Measurements from ENCODE around the gene PRM2.
"Not testable (repeated sequence)": the region's sequence is repeated elsewhere in the genome, so short reads cannot be mapped to it uniquely, and the experiment has no call there.

PRM2 gene

GRCh38 chr16:11307639-11308492 lies 31.6 kb upstream of the PRM2 start:
- no peak for DNase-seq (ENCODE audit: low read depth in 2 of 2)

- DNase-seq (ENCODE audit: low read depth in 2 of 2), result no peak
Observed at GRCh38 chr16:11306997-11307638, 30.8 kb upstream of the PRM2 start.

GRCh38 chr16:11306381-11306780 lies 30.1 kb upstream of the PRM2 start:
- DNase-seq (ENCODE audit: low read depth in 2 of 2), result no peak

GRCh38 chr16:11303405-11304138 lies 27.3 kb upstream of the PRM2 start:
- DNase-seq (ENCODE audit: low read depth in 2 of 2), result no peak

GRCh38 chr16:11302977-11303376 lies 26.7 kb upstream of the PRM2 start:
- DNase-seq (ENCODE audit: low read depth in 2 of 2), result no peak

GRCh38 chr16:11301645-11302501 lies 25.6 kb upstream of the PRM2 start:
- DNase-seq (ENCODE audit: low read depth in 2 of 2), result no peak

GRCh38 chr16:11300560-11300892 lies 24.2 kb upstream of the PRM2 start:
- DNase-seq (ENCODE audit: low read depth in 2 of 2), result no peak

- DNase-seq (ENCODE audit: low read depth in 2 of 2), result no peak
Observed at GRCh38 chr16:11299865-11300559, 23.7 kb upstream of the PRM2 start.

GRCh38 chr16:11298950-11299547 lies 22.8 kb upstream of the PRM2 start:
- not testable (repeated sequence) for DNase-seq (ENCODE audit: low read depth in 2 of 2)

GRCh38 chr16:11298143-11298900 lies 22.0 kb upstream of the PRM2 start:
- no peak for DNase-seq (ENCODE audit: low read depth in 2 of 2)

GRCh38 chr16:11297492-11298142 lies 21.3 kb upstream of the PRM2 start:
- peak; percentile 32 to 47 for DNase-seq (ENCODE audit: low read depth in 2 of 2)

- DNase-seq (ENCODE audit: low read depth in 2 of 2), result no peak
Observed at GRCh38 chr16:11296706-11297491, 20.6 kb upstream of the PRM2 start.

GRCh38 chr16:11296351-11296705 lies 20.0 kb upstream of the PRM2 start:
- no peak for DNase-seq (ENCODE audit: low read depth in 2 of 2)

- DNase-seq (ENCODE audit: low read depth in 2 of 2), result no peak
Observed at GRCh38 chr16:11295672-11296071, 19.4 kb upstream of the PRM2 start.

- DNase-seq (ENCODE audit: low read depth in 2 of 2), result no peak
Observed at GRCh38 chr16:11292076-11292748, 15.9 kb upstream of the PRM2 start.

- DNase-seq (ENCODE audit: low read depth in 2 of 2), result no peak
Observed at GRCh38 chr16:11291091-11291703, 14.9 kb upstream of the PRM2 start.

- DNase-seq (ENCODE audit: low read depth in 2 of 2), result no peak
Observed at GRCh38 chr16:11290102-11290893, 14.0 kb upstream of the PRM2 start.

Measured in activated CD4-positive, alpha-beta T cell treated with anti-CD3 and anti-CD28 coated beads for 24 hours (primary cell).